Transverse colon (tissue), 4 donors: Measurements from ENCODE around the gene CLECL1.

Source experiments
- CTCF ChIP-seq, 5 experiments: fragments of 200-600 bp in 3 of 5; fragments of 450-650 bp in 2 of 5; sonication (generic) in 3 of 5; IDR thresholded peaks; 1 replicate in 2 of 5; 2 replicates in 3 of 5; pipeline ENCODE4 v1.5.1; 2016 to 2017; ENCODE audit warnings: antibody characterized with exemption in 5 of 5, inconsistent platforms in 3 of 5, mild to moderate bottlenecking in 2 of 5, moderate library complexity in 1 of 5
- POLR2A ChIP-seq: fragments of 450-650 bp; IDR thresholded peaks from one replicate; pipeline ENCODE4 v1.6.1; 2016; ENCODE audit warnings: antibody characterized with exemption, mild to moderate bottlenecking, moderate library complexity
- POLR2AphosphoS5 ChIP-seq, 3 donors: sonication (generic); formaldehyde crosslinking; IDR thresholded peaks; one replicate each; pipeline ENCODE4 v1.6.1; 2016; ENCODE audit warnings: antibody characterized with exemption in 3 of 3

- TF ChIP-seq POLR2AphosphoS5 (IDR thresholded peaks at IDR 0.05) (no peak), CTCF (IDR thresholded peaks at IDR 0.05) (no peak), POLR2A (no peak)
Observed at GRCh38 chr12:9702255-9702654, 30.6 kb downstream of the CLECL1 start.
